Measurements from ENCODE around the gene USP40.

Gene USP40

DNA sequence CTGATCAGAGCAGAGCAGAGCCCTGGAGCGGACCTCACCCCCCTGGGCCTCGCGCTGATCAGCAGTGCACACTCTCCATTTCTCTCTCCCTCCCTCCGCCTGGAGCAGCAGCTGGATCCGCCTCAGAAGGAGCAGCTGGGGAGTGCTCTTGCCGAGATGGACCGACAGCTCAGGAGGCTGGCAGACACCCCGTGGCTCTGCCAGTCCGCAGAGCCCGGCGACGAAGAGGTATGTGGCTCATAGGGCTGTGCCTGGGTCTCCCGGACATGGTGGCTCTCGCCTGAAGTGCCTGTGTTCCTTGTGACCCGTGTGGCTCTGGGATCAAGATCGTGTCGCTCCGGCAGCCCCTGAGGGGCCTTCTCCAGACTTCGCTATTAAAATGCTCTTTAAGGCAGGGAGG lies 102.5 kb downstream of the USP40 start:
- H3K9me3 ChIP-seq (ENCODE audit: insufficient read depth, low read length) = no peaks in the 10 kb centered on the region
- H3K79me2 ChIP-seq (ENCODE audit: low read length) = no peaks in the 10 kb centered on the region
- no peak overlapping the region for H3K4me3 ChIP-seq (ENCODE audit: low read length)
- H3K9ac ChIP-seq (ENCODE audit: low read length) = no peak overlapping the region
- no peak overlapping the region for H3K27ac ChIP-seq (ENCODE audit: low read length)
- no peak for TF ChIP-seq EZH2phosphoT487 (IDR thresholded peaks at IDR 0.05; ENCODE audit: low read depth)
- TF ChIP-seq, protein P1, sequence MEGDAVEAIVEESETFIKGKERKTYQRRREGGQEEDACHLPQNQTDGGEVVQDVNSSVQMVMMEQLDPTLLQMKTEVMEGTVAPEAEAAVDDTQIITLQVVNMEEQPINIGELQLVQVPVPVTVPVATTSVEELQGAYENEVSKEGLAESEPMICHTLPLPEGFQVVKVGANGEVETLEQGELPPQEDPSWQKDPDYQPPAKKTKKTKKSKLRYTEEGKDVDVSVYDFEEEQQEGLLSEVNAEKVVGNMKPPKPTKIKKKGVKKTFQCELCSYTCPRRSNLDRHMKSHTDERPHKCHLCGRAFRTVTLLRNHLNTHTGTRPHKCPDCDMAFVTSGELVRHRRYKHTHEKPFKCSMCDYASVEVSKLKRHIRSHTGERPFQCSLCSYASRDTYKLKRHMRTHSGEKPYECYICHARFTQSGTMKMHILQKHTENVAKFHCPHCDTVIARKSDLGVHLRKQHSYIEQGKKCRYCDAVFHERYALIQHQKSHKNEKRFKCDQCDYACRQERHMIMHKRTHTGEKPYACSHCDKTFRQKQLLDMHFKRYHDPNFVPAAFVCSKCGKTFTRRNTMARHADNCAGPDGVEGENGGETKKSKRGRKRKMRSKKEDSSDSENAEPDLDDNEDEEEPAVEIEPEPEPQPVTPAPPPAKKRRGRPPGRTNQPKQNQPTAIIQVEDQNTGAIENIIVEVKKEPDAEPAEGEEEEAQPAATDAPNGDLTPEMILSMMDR (IDR thresholded peaks at IDR 0.05; ENCODE audit: low read depth, low read length) = no peak
- no peak overlapping the region for H3K4me2 ChIP-seq (ENCODE audit: low read length)
- H3K4me1 ChIP-seq (ENCODE audit: low read length) = no peaks in the 10 kb centered on the region
- no peak overlapping the region for H2AFZ ChIP-seq (ENCODE audit: low read depth, low read length)
- H3K36me3 ChIP-seq (replicated peaks; ENCODE audit: low read depth, low read length) = no peaks in the 10 kb centered on the region
- no peaks in the 10 kb centered on the region for H4K20me1 ChIP-seq (ENCODE audit: insufficient read depth, low read length)
- H3K27me3 ChIP-seq (ENCODE audit: low read depth, low read length) = no peaks in the 10 kb centered on the region

DNA sequence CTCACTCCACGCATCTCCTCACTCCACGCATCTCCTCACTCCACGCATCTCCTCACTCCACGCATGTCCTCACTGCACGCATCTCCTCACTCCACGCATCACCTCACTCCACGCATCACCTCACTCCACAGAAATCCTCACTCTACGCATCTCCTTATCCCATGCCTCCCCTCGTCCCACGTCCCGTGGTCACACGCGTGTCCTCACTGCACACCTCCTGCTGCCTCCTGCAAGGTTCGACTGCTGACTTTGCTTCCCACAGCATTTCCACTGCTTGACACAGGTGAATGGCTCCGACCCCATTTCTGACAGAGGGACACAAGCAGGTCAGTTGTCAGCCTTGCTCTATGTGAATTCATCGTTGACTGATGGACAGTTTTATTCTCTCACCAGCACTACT lies 103.0 kb downstream of the USP40 start:
- H3K9me3 ChIP-seq (ENCODE audit: insufficient read depth, low read length) = no peaks in the 10 kb centered on the region
- no peaks in the 10 kb centered on the region for H3K27me3 ChIP-seq (ENCODE audit: low read depth, low read length)
- H3K79me2 ChIP-seq (ENCODE audit: low read length) = no peaks in the 10 kb centered on the region
- no peak overlapping the region for H3K4me3 ChIP-seq (ENCODE audit: low read length)
- no peak overlapping the region for H3K9ac ChIP-seq (ENCODE audit: low read length)
- H3K27ac ChIP-seq (ENCODE audit: low read length) = no peak overlapping the region
- no peaks in the 10 kb centered on the region for H4K20me1 ChIP-seq (ENCODE audit: insufficient read depth, low read length)
- H2AFZ ChIP-seq (ENCODE audit: low read depth, low read length) = no peak overlapping the region
- no peak overlapping the region for H3K4me2 ChIP-seq (ENCODE audit: low read length)
- TF ChIP-seq, protein P1 (IDR thresholded peaks at IDR 0.05; ENCODE audit: low read depth, low read length) = no peak
- no peak for TF ChIP-seq EZH2phosphoT487 (IDR thresholded peaks at IDR 0.05; ENCODE audit: low read depth)
- H3K4me1 ChIP-seq (ENCODE audit: low read length) = no peaks in the 10 kb centered on the region
- no peaks in the 10 kb centered on the region for H3K36me3 ChIP-seq (replicated peaks; ENCODE audit: low read depth, low read length)

DNA sequence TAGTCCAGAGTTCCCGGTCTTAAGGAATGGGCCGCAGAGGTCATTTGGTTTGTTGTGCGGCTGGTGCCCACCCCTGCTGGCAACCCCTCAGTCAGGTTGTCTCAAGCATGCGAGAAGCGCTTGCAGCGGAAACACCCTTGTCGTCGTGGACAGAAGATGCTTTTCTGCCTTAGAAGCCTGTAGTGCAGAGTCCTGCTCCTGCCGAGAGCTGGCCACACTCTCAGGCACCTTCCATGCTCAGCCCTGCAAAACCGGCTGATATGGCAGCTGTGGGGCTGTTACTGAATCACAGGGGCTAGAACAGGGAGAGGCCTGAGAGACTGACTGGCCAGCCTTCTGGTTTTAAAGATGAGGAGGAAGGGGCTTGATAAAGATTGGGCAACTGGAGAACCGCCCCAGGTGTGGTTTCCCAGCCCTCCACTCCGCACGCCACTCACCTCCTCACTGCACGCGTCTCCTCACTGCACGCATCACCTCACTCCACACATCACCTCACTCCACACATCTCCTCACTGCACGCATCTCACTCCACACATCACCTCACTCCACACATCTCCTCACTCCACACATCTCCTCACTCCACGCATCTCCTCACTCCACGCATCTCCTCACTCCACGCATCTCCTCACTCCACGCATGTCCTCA lies 103.6 kb downstream of the USP40 start:
- TF ChIP-seq, protein P1 (IDR thresholded peaks at IDR 0.05; ENCODE audit: low read depth, low read length) = no peak
- TF ChIP-seq EZH2phosphoT487 (IDR thresholded peaks at IDR 0.05; ENCODE audit: low read depth) = no peak
- no peaks in the 10 kb centered on the region for H3K4me1 ChIP-seq (ENCODE audit: low read length)
- no peaks in the 10 kb centered on the region for H3K36me3 ChIP-seq (replicated peaks; ENCODE audit: low read depth, low read length)
- H4K20me1 ChIP-seq (ENCODE audit: insufficient read depth, low read length) = no peaks in the 10 kb centered on the region
- H3K79me2 ChIP-seq (ENCODE audit: low read length) = no peaks in the 10 kb centered on the region
- no peak overlapping the region for H3K4me3 ChIP-seq (ENCODE audit: low read length)
- H2AFZ ChIP-seq (ENCODE audit: low read depth, low read length) = no peak overlapping the region
- no peak overlapping the region for H3K9ac ChIP-seq (ENCODE audit: low read length)
- no peaks in the 10 kb centered on the region for H3K27me3 ChIP-seq (ENCODE audit: low read depth, low read length)
- H3K27ac ChIP-seq (ENCODE audit: low read length) = no peak overlapping the region
- H3K9me3 ChIP-seq (ENCODE audit: insufficient read depth, low read length) = no peaks in the 10 kb centered on the region
- no peak overlapping the region for H3K4me2 ChIP-seq (ENCODE audit: low read length)

DNA sequence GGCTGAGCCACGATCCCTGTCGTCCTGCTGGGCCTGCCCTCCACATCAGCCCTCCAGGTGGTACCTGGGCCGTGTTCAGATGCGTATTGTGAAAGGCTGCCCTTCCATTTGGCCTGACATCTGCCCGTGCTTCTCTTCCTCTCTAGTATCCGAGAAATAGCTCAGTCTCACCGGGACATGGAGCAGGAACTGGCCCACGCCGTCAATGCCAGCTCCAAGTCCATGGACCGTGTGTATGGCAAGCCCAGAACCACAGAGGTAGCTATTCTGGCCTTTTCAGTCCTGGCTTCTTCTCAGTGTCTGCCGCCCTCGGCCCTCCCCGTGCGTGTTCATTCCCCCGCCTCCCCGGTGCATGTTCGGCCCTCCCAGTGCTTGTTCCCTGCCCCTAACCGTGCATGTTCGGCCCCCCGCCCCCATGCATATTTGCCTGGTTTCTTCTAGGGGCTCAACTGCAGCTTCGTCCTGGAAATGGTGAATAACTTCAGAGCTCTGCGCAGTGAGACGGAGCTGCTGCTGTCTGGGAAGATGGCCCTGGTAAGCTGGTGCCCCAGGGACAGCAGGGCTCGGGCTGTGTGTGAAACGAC lies 104.3 kb downstream of the USP40 start:
- Histone ChIP-seq H4K20me1 (ENCODE audit: insufficient read depth, low read length) (no peaks in the 10 kb centered on the region), H3K27me3 (ENCODE audit: low read depth, low read length) (no peaks in the 10 kb centered on the region), H3K4me2 (ENCODE audit: low read length) (no peak overlapping the region), H3K27ac (ENCODE audit: low read length) (no peak overlapping the region), H2AFZ (ENCODE audit: low read depth, low read length) (no peak overlapping the region), H3K9ac (ENCODE audit: low read length) (no peak overlapping the region), H3K36me3 (replicated peaks; ENCODE audit: low read depth, low read length) (no peaks in the 10 kb centered on the region), H3K9me3 (ENCODE audit: insufficient read depth, low read length) (no peaks in the 10 kb centered on the region), H3K79me2 (ENCODE audit: low read length) (no peaks in the 10 kb centered on the region), H3K4me3 (ENCODE audit: low read length) (no peak overlapping the region), H3K4me1 (ENCODE audit: low read length) (no peaks in the 10 kb centered on the region)
- TF ChIP-seq, protein P1 (IDR thresholded peaks at IDR 0.05; ENCODE audit: low read depth, low read length) = no peak
- TF ChIP-seq EZH2phosphoT487 (IDR thresholded peaks at IDR 0.05; ENCODE audit: low read depth) = no peak

Measured in OCI-LY3 (cell line).